K562 (cell line): ENCODE measurements around the gene NDUFB10. TPM values are rescaled to one million over a fixed set of nuclear protein-coding genes. Genes with fewer than 3 reads are reported as not detected.
A peak's percentile ranks its signal among the peaks of the same experiment; 100 is the strongest.

Experiments
- CTBP1 ChIP-seq: fragments of 450-650 bp; IDR thresholded peaks from 2 replicates; pipeline ENCODE4 v1.6.1; 2016; ENCODE audit warnings: borderline replicate concordance
- ELK3 ChIP-seq: fragments of 450-650 bp; formaldehyde crosslinking; IDR thresholded peaks from 2 replicates; pipeline ENCODE4 v1.4.0; 2020; ENCODE audit warnings: mild to moderate bottlenecking
- ESRRA ChIP-seq: fragments of 450-650 bp; IDR thresholded peaks from 2 replicates; pipeline ENCODE4 v1.6.1; 2014; ENCODE audit warnings: low read depth, mild to moderate bottlenecking, moderate library complexity, borderline replicate concordance
- GTF3C2 ChIP-seq: IDR thresholded peaks from 3 replicates; pipeline ENCODE4 v1.6.1; 2011; ENCODE audit warnings: borderline replicate concordance, mild to moderate bottlenecking, moderate library complexity; ENCODE audit not compliant: insufficient read length; ENCODE audit errors: extremely low read depth
- HMG20B ChIP-seq: fragments of 250-450 bp; sonication (Bioruptor Pico); IDR thresholded peaks from 2 replicates; pipeline ENCODE4 v1.5.0; 2021; ENCODE audit warnings: mild to moderate bottlenecking
- L3MBTL2 ChIP-seq: fragments of 450-650 bp; IDR thresholded peaks from 2 replicates; pipeline ENCODE4 v1.6.1; 2016; ENCODE audit warnings: mild to moderate bottlenecking, moderate library complexity
- NR2C2 ChIP-seq, 2 experiments: fragments of 200-800 bp in 1 of 2; sonication (Bioruptor generic) in 1 of 2; sonication (generic) in 1 of 2; formaldehyde crosslinking in 1 of 2; IDR thresholded peaks; 2 replicates each; pipeline versions ENCODE4 v1.6.1 to v1.8.0; 2016 to 2022; ENCODE audit warnings: mild to moderate bottlenecking in 1 of 2, missing compliant biosample characterization in 1 of 2, missing genetic modification characterization in 1 of 2, missing genetic modification reagents in 1 of 2
- NRF1 ChIP-seq, 2 experiments: fragments of 450-650 bp; IDR thresholded peaks in 1 of 2; conservative IDR thresholded peaks in 1 of 2; 2 replicates each; pipeline ENCODE4 v1.6.1; 2014; ENCODE audit warnings: mild to moderate bottlenecking in 2 of 2
- PCBP1 ChIP-seq: fragments of 200-400 bp; formaldehyde crosslinking; IDR thresholded peaks from 2 replicates; pipeline ENCODE4 v1.6.1; 2018; ENCODE audit warnings: mild to moderate bottlenecking, low read depth, low read length; ENCODE audit not compliant: poor library complexity, severe bottlenecking
- POLR2AphosphoS5 ChIP-seq: IDR thresholded peaks from 2 replicates; pipeline ENCODE4 v1.6.1; 2011; ENCODE audit warnings: mild to moderate bottlenecking, low read depth, low read length, moderate library complexity; ENCODE audit not compliant: control insufficient read depth, insufficient read depth
- ZNF77 ChIP-seq: fragments of 250-450 bp; sonication (Bioruptor Pico); IDR thresholded peaks from 2 replicates; pipeline ENCODE4 v1.5.0; 2020
- polyA plus RNA-seq, 8 experiments: library from polyadenylated mRNA; depleted of rRNA in 4 of 8; stranded (reverse) in 5 of 8; unstranded in 3 of 8; fragments of >200 nt; fragmentation: Nextera tagmentation in 2 of 8; fragmentation: Illumina TruSeq in 1 of 8; extraction: Ambion mirVana in 2 of 8; extraction: Trizol in 1 of 8; gene quantifications; 2 replicates each; pipeline versions ENCODE4 v1.2.1 to v1.2.3, GENCODE V29; 2011 to 2014; ENCODE audit warnings: inconsistent platforms in 1 of 8, missing spikeins in 1 of 8
- total RNA-seq, 7 experiments: library from RNA; depleted of rRNA in 6 of 7; stranded (reverse); fragments of >200 nt in 6 of 7; fragmentation: Illumina TruSeq in 2 of 7; extraction: Trizol in 2 of 7; gene quantifications; 2 replicates each; pipeline versions ENCODE4 v1.2.1 to v1.2.3, GENCODE V29; 2011 to 2021; ENCODE audit warnings: low replicate concordance in 1 of 7

NDUFB10 gene
- total and polyA plus RNA-seq, 9 of the 15 experiments (the other 6 are each of a cell fraction or from before 2014, with no cell fraction given), result 69.3 to 527 (median 161) TPM

GRCh38 chr16:1992704-1993317, 33.5 kb downstream of the NDUFB10 start (continued):
- TF ChIP-seq GTF3C2 (no peak), ESRRA (0 out of 2 replicates have a peak, but pooled peaks have one; percentile 26), NRF1 (conservative IDR thresholded peaks at IDR 0.05 in 1 of 2, IDR thresholded peaks at IDR 0.05 in 1 of 2) (peak; percentile 74 to 76), NR2C2 (CRISPR knock-in tag; IDR thresholded peaks at IDR 0.05) (no peak), NR2C2 (tag; IDR thresholded peaks at IDR 0.05) (peak; percentile 77; the same call in 1 of the 2 replicates), PCBP1 (no peak), ELK3 (no peak), HMG20B (CRISPR knock-in tag) (no peak), POLR2AphosphoS5 (no peak), L3MBTL2 (no peak), CTBP1 (0 out of 2 replicates have a peak, but pooled peaks have one; percentile 65), ZNF77 (CRISPR knock-in tag) (no peak)
- TF ChIP-seq, all 486 proteins: peak for 29
